HG03354 (cell line): ENCODE data around the gene TMUB1.

Experiments used
- ATAC-seq: cut with Tn5 transposase; IDR thresholded peaks from one replicate; pipeline ENCODE4 v1.9.1; 2021; ENCODE audit warnings: mild to moderate bottlenecking; ENCODE audit not compliant: unreplicated experiment, poor library complexity, severe bottlenecking

The TMUB1 gene

GRCh38 chr7:151040616-151041375 is 42.5 kb downstream of the TMUB1 start:
- no peak for ATAC-seq

GRCh38 chr7:151039850-151040548 is 43.3 kb downstream of the TMUB1 start:
- ATAC-seq, result no peak

GRCh38 chr7:151038951-151039849 is 44.1 kb downstream of the TMUB1 start:
- no peak for ATAC-seq

DNA sequence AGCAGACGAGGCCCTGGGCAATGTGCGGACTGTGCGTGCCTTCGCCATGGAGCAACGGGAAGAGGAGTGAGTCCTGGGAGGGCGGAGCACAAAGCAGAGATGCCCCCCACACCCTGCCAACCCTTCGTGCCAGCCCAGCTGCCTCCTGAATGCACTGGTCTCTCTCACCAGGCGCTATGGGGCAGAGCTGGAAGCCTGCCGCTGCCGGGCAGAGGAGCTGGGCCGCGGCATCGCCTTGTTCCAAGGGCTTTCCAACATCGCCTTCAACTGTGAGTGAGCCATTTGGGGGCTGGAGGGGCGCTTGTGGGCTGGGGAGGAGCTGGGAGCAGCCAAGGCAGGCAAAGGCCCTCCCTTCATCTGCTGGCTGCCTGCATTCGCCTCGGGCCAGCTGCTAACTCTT is 47.4 kb downstream of the TMUB1 start:
- no peak for ATAC-seq

DNA sequence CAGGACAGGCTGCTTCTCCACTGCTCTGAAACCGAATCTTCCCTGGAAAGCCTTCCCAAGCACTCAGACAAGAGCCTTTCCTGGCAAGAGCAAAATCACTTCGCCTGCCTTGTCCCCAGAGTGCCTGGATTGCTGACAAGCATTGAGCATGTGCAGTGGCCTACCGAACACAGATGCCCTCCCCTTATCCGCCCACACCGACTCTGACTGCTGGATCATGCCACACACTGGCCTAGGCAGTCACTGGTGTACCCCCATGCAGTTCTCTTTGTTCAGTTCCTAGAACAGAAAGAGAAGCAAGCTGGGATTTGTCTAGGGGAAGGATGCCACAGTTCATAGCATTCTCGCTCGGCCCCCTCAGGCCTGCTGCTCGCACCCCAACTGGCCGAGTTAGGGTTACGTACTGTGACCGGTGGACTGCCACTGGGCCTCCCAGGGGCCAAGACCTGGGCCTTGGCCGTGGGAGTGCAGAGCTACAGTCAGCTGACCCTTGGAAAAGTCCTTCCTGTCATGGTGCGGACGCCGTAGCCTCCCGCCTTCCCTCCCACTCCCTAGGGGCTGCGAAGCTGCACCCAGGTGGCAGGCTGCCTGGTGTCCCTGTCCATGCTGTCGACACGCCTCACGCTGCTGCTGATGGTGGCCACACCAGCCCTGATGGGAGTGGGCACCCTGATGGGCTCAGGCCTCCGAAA is 48.1 kb downstream of the TMUB1 start:
- no peak for ATAC-seq

DNA sequence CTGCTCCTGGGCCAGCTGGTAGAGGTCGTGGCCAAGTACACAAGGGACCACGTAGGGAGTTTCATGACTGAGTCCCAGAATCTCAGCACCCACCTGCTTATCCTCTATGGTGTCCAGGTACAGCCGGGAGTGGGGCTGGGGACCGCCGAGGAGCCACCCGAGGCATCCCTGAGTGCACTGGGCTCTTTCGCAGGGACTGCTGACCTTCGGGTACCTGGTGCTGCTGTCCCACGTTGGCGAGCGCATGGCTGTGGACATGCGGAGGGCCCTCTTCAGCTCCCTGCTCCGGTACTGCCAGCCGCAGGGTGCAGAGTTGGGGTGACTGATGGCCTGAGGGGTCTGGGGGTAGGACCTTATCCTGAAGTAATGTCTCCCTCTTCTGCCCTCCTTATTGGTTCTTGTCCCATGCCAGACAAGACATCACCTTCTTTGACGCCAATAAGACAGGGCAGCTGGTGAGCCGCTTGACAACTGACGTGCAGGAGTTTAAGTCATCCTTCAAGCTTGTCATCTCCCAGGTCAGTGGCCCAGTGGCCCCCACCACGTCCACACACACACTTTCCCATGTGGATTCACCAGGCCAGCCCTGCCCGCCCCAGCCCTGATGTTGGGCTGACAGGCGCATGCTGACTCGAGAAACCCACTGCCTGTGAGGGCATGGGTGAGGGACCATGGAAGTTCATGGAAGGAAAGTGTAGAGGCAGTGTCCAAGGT is 48.8 kb downstream of the TMUB1 start:
- no peak for ATAC-seq

- ATAC-seq, result no peak
These were observed 49.4 kb downstream of the TMUB1 start for GRCh38 chr7:151033864-151034249.

DNA sequence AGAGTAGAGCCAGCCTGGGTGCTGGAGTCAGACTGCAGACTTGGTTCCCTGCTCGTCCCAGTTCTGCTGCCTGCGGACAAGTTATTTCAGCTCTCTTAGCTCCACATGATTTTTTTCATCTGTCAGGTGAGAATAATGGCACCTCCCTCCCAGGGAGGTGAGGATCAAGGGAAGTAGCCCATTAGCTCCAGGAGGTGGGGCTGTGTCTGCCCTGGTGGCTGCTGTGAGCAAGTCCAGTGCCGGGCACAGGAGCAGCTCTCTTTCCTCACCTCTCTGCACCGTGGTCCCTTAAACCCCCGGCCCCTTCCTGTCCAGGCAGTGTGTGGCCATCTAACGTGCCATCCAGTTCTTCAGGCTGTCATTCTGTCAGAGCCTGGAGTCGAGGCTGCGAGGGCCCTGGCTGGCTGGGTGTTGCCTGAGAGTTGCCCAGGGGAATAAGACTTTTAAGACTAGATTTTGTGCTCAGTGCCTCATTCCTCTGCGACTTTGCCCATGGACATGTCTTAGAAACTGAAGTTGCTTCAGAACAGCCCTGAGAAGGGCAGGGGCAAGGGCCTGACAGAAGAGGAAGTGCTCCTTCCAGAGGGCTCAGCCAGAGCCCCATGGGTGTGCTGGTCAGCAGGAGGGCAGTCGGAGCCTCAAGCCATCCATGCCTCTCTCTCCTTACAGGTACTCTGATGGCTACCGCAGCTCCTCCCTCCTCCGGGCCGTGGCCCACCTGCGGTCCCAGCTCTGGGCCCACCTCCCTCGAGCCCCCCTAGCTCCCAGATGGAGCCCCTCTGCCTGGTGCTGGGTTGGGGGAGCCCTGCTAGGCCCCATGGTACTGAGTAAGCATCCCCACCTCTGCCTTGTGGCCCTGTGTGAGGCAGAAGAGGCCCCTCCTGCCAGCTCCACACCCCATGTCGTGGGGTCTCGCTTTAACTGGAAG is 50.1 kb downstream of the TMUB1 start:
- ATAC-seq, result no peak
